ENCODE results near the gene STAC.
"Not testable (repeated sequence)": the region's sequence is repeated elsewhere in the genome, so short reads cannot be mapped to it uniquely, and the experiment has no call there.

The STAC gene

GRCh38 chr3:36500053-36500452 lies 119.7 kb downstream of the STAC start:
- not testable (repeated sequence) for H3K4me3 ChIP-seq (ENCODE audit: low read depth in 1 of 5, low read length in 5 of 5); H3K9ac ChIP-seq (ENCODE audit: low read length in 5 of 5); H3K27ac ChIP-seq (ENCODE audit: low read depth, low read length); H3K9me3 ChIP-seq (ENCODE audit: control insufficient read depth in 5 of 5, low read length in 5 of 5); H3K36me3 ChIP-seq (ENCODE audit: control insufficient read depth in 5 of 5, insufficient read depth in 5 of 5, low read length in 5 of 5); H3K27me3 ChIP-seq (ENCODE audit: control insufficient read depth in 5 of 5, insufficient read depth in 4 of 5, low read length in 5 of 5)
- peaks cover 6 to 32% (median 23%) of the 10 kb centered on the region in 5 donors for H3K4me1 ChIP-seq (ENCODE audit: control insufficient read depth in 5 of 5, insufficient read depth in 5 of 5, low read length in 5 of 5)

GRCh38 chr3:36501616-36502015 lies 121.3 kb downstream of the STAC start:
- H3K36me3 ChIP-seq (ENCODE audit: control insufficient read depth in 5 of 5, insufficient read depth in 5 of 5, low read length in 5 of 5) = no peaks in the 10 kb centered on the region
- no peak overlapping the region for H3K4me3 ChIP-seq (ENCODE audit: low read depth in 1 of 5, low read length in 5 of 5)
- H3K27ac ChIP-seq (ENCODE audit: low read depth, low read length) = peak overlapping the region; percentile 6
- no peak overlapping the region for H3K9ac ChIP-seq (ENCODE audit: low read length in 5 of 5)
- H3K4me1 ChIP-seq (ENCODE audit: control insufficient read depth in 5 of 5, insufficient read depth in 5 of 5, low read length in 5 of 5) = peaks cover 0 to 16% (median 8%) of the 10 kb centered on the region in 5 donors
- no peaks in the 10 kb centered on the region for H3K9me3 ChIP-seq (ENCODE audit: control insufficient read depth in 5 of 5, low read length in 5 of 5)
- H3K27me3 ChIP-seq (ENCODE audit: control insufficient read depth in 5 of 5, insufficient read depth in 4 of 5, low read length in 5 of 5) = no peaks in the 10 kb centered on the region

- H3K4me3 ChIP-seq (ENCODE audit: low read depth in 1 of 5, low read length in 5 of 5) = no peak overlapping the region
- no peaks in the 10 kb centered on the region for H3K9me3 ChIP-seq (ENCODE audit: control insufficient read depth in 5 of 5, low read length in 5 of 5)
- no peaks in the 10 kb centered on the region for H3K36me3 ChIP-seq (ENCODE audit: control insufficient read depth in 5 of 5, insufficient read depth in 5 of 5, low read length in 5 of 5)
- no peak overlapping the region for H3K27ac ChIP-seq (ENCODE audit: low read depth, low read length)
- peaks cover 0 to 5% (median 0%) of the 10 kb centered on the region in 5 donors for H3K4me1 ChIP-seq (ENCODE audit: control insufficient read depth in 5 of 5, insufficient read depth in 5 of 5, low read length in 5 of 5)
- H3K9ac ChIP-seq (ENCODE audit: low read length in 5 of 5) = no peak overlapping the region
- H3K27me3 ChIP-seq (ENCODE audit: control insufficient read depth in 5 of 5, insufficient read depth in 4 of 5, low read length in 5 of 5) = no peaks in the 10 kb centered on the region
Measured at GRCh38 chr3:36505393-36505792, 125.1 kb downstream of the STAC start.

- Histone ChIP-seq H3K27ac (ENCODE audit: low read depth, low read length) (no peak overlapping the region), H3K36me3 (ENCODE audit: control insufficient read depth in 5 of 5, insufficient read depth in 5 of 5, low read length in 5 of 5) (no peaks in the 10 kb centered on the region), H3K4me3 (ENCODE audit: low read depth in 1 of 5, low read length in 5 of 5) (no peak overlapping the region), H3K4me1 (ENCODE audit: control insufficient read depth in 5 of 5, insufficient read depth in 5 of 5, low read length in 5 of 5) (no peaks in the 10 kb centered on the region), H3K9me3 (ENCODE audit: control insufficient read depth in 5 of 5, low read length in 5 of 5) (no peaks in the 10 kb centered on the region), H3K27me3 (ENCODE audit: control insufficient read depth in 5 of 5, insufficient read depth in 4 of 5, low read length in 5 of 5) (no peaks in the 10 kb centered on the region), H3K9ac (ENCODE audit: low read length in 5 of 5) (no peak overlapping the region)
Measured at GRCh38 chr3:36511791-36512486, 131.6 kb downstream of the STAC start.

GRCh38 chr3:36512555-36512954 lies 132.3 kb downstream of the STAC start:
- no peak overlapping the region for H3K4me3 ChIP-seq (ENCODE audit: low read depth in 1 of 5, low read length in 5 of 5)
- H3K9me3 ChIP-seq (ENCODE audit: control insufficient read depth in 5 of 5, low read length in 5 of 5) = no peaks in the 10 kb centered on the region
- no peaks in the 10 kb centered on the region for H3K27me3 ChIP-seq (ENCODE audit: control insufficient read depth in 5 of 5, insufficient read depth in 4 of 5, low read length in 5 of 5)
- no peak overlapping the region for H3K27ac ChIP-seq (ENCODE audit: low read depth, low read length)
- H3K4me1 ChIP-seq (ENCODE audit: control insufficient read depth in 5 of 5, insufficient read depth in 5 of 5, low read length in 5 of 5) = no peaks in the 10 kb centered on the region
- H3K9ac ChIP-seq (ENCODE audit: low read length in 5 of 5) = no peak overlapping the region
- H3K36me3 ChIP-seq (ENCODE audit: control insufficient read depth in 5 of 5, insufficient read depth in 5 of 5, low read length in 5 of 5) = no peaks in the 10 kb centered on the region

- Histone ChIP-seq H3K27me3 (ENCODE audit: control insufficient read depth in 5 of 5, insufficient read depth in 4 of 5, low read length in 5 of 5) (no peaks in the 10 kb centered on the region), H3K4me3 (ENCODE audit: low read depth in 1 of 5, low read length in 5 of 5) (no peak overlapping the region), H3K4me1 (ENCODE audit: control insufficient read depth in 5 of 5, insufficient read depth in 5 of 5, low read length in 5 of 5) (no peaks in the 10 kb centered on the region), H3K9ac (ENCODE audit: low read length in 5 of 5) (no peak overlapping the region), H3K9me3 (ENCODE audit: control insufficient read depth in 5 of 5, low read length in 5 of 5) (no peaks in the 10 kb centered on the region), H3K36me3 (ENCODE audit: control insufficient read depth in 5 of 5, insufficient read depth in 5 of 5, low read length in 5 of 5) (no peaks in the 10 kb centered on the region), H3K27ac (ENCODE audit: low read depth, low read length) (no peak overlapping the region)
Measured at GRCh38 chr3:36514171-36514570, 133.9 kb downstream of the STAC start.

- no peak overlapping the region for H3K4me3 ChIP-seq (ENCODE audit: low read depth in 1 of 5, low read length in 5 of 5)
- H3K27ac ChIP-seq (ENCODE audit: low read depth, low read length) = no peak overlapping the region
- H3K4me1 ChIP-seq (ENCODE audit: control insufficient read depth in 5 of 5, insufficient read depth in 5 of 5, low read length in 5 of 5) = peaks cover 0 to 10% (median 0%) of the 10 kb centered on the region in 5 donors
- no peak overlapping the region for H3K9ac ChIP-seq (ENCODE audit: low read length in 5 of 5)
- no peaks in the 10 kb centered on the region for H3K27me3 ChIP-seq (ENCODE audit: control insufficient read depth in 5 of 5, insufficient read depth in 4 of 5, low read length in 5 of 5)
- H3K9me3 ChIP-seq (ENCODE audit: control insufficient read depth in 5 of 5, low read length in 5 of 5) = no peaks in the 10 kb centered on the region
- H3K36me3 ChIP-seq (ENCODE audit: control insufficient read depth in 5 of 5, insufficient read depth in 5 of 5, low read length in 5 of 5) = no peaks in the 10 kb centered on the region
Measured at GRCh38 chr3:36519682-36520081, 139.4 kb downstream of the STAC start.

GRCh38 chr3:36520241-36521006 lies 140.1 kb downstream of the STAC start:
- H3K9me3 ChIP-seq (ENCODE audit: control insufficient read depth in 5 of 5, low read length in 5 of 5) = no peaks in the 10 kb centered on the region
- H3K27ac ChIP-seq (ENCODE audit: low read depth, low read length) = no peak overlapping the region
- H3K27me3 ChIP-seq (ENCODE audit: control insufficient read depth in 5 of 5, insufficient read depth in 4 of 5, low read length in 5 of 5) = no peaks in the 10 kb centered on the region
- no peak overlapping the region for H3K9ac ChIP-seq (ENCODE audit: low read length in 5 of 5)
- peaks cover 0 to 10% (median 0%) of the 10 kb centered on the region in 5 donors for H3K4me1 ChIP-seq (ENCODE audit: control insufficient read depth in 5 of 5, insufficient read depth in 5 of 5, low read length in 5 of 5)
- no peaks in the 10 kb centered on the region for H3K36me3 ChIP-seq (ENCODE audit: control insufficient read depth in 5 of 5, insufficient read depth in 5 of 5, low read length in 5 of 5)
- H3K4me3 ChIP-seq (ENCODE audit: low read depth in 1 of 5, low read length in 5 of 5) = no peak overlapping the region

GRCh38 chr3:36521007-36521379 lies 140.7 kb downstream of the STAC start:
- Histone ChIP-seq H3K9me3 (ENCODE audit: control insufficient read depth in 5 of 5, low read length in 5 of 5) (no peaks in the 10 kb centered on the region), H3K36me3 (ENCODE audit: control insufficient read depth in 5 of 5, insufficient read depth in 5 of 5, low read length in 5 of 5) (no peaks in the 10 kb centered on the region)

GRCh38 chr3:36524560-36524959 lies 144.3 kb downstream of the STAC start:
- Histone ChIP-seq H3K9ac (ENCODE audit: low read length in 5 of 5) (no peak overlapping the region), H3K4me1 (ENCODE audit: control insufficient read depth in 5 of 5, insufficient read depth in 5 of 5, low read length in 5 of 5) (peaks cover 0 to 10% (median 0%) of the 10 kb centered on the region in 5 donors), H3K27ac (ENCODE audit: low read depth, low read length) (no peak overlapping the region), H3K9me3 (ENCODE audit: control insufficient read depth in 5 of 5, low read length in 5 of 5) (no peaks in the 10 kb centered on the region), H3K36me3 (ENCODE audit: control insufficient read depth in 5 of 5, insufficient read depth in 5 of 5, low read length in 5 of 5) (no peaks in the 10 kb centered on the region), H3K4me3 (ENCODE audit: low read depth in 1 of 5, low read length in 5 of 5) (no peak overlapping the region), H3K27me3 (ENCODE audit: control insufficient read depth in 5 of 5, insufficient read depth in 4 of 5, low read length in 5 of 5) (no peaks in the 10 kb centered on the region)

More at GRCh38 chr3:36521007-36521379, 140.7 kb downstream of the STAC start:
- Histone ChIP-seq H3K9ac (ENCODE audit: low read length in 5 of 5) (no peak overlapping the region), H3K4me3 (ENCODE audit: low read depth in 1 of 5, low read length in 5 of 5) (no peak overlapping the region), H3K27ac (ENCODE audit: low read depth, low read length) (no peak overlapping the region), H3K4me1 (ENCODE audit: control insufficient read depth in 5 of 5, insufficient read depth in 5 of 5, low read length in 5 of 5) (peaks cover 0 to 10% (median 0%) of the 10 kb centered on the region in 5 donors), H3K27me3 (ENCODE audit: control insufficient read depth in 5 of 5, insufficient read depth in 4 of 5, low read length in 5 of 5) (no peaks in the 10 kb centered on the region)

All from subcutaneous abdominal adipose tissue (tissue), 5 donors.